HuH-7.5 (cell line): Measurements from ENCODE around the gene MYH4.

Source experiments
- DNase-seq: peaks from one replicate; pipeline ENCODE4 v3.0.0; 2011; ENCODE audit warnings: low spot score

Gene MYH4

GRCh38 chr17:10469459-10469858 is at the start of gene MYH4:
Gene MYH4 (minus strand): TSS chr17:10469559. CDS start chr17:10466745, 2,814 bp downstream.
- DNase-seq: no peak

- DNase-seq: no peak
Observed at GRCh38 chr17:10518271-10519037, 49.1 kb upstream of the MYH4 start, which contains the start of gene MYH1. Gene MYH1 (minus strand): TSS chr17:10518542. CDS start chr17:10516642, 1,900 bp downstream.

GRCh38 chr17:10516638-10517037 is 47.3 kb upstream of the MYH4 start:
- no peak for DNase-seq

- DNase-seq: no peak
Observed at GRCh38 chr17:10516065-10516464, 46.7 kb upstream of the MYH4 start.

GRCh38 chr17:10513299-10514067 is 44.1 kb upstream of the MYH4 start:
- no peak for DNase-seq

GRCh38 chr17:10512856-10513255 is 43.5 kb upstream of the MYH4 start:
- no peak for DNase-seq

- no peak for DNase-seq
Observed at GRCh38 chr17:10499950-10500349, 30.6 kb upstream of the MYH4 start.

- no peak for DNase-seq
Observed at GRCh38 chr17:10492004-10492403, 22.6 kb upstream of the MYH4 start.

GRCh38 chr17:10482252-10482651 is 12.9 kb upstream of the MYH4 start:
- no peak for DNase-seq

GRCh38 chr17:10477701-10478100 is 8.3 kb upstream of the MYH4 start:
- no peak for DNase-seq

GRCh38 chr17:10474536-10474935 is 5.2 kb upstream of the MYH4 start:
- DNase-seq: no peak

- no peak for DNase-seq
Observed at GRCh38 chr17:10471858-10472257, 2.5 kb upstream of the MYH4 start.

- DNase-seq: no peak
Observed at GRCh38 chr17:10463402-10463801, 6.0 kb downstream of the MYH4 start.

GRCh38 chr17:10460062-10460461 is 9.3 kb downstream of the MYH4 start:
- no peak for DNase-seq

- DNase-seq: no peak
Observed at GRCh38 chr17:10458701-10459100, 10.7 kb downstream of the MYH4 start.

- DNase-seq: no peak
Observed at GRCh38 chr17:10457952-10458351, 11.4 kb downstream of the MYH4 start.

GRCh38 chr17:10447026-10447931 is 22.1 kb downstream of the MYH4 start:
- no peak for DNase-seq

GRCh38 chr17:10439816-10440215 is 29.5 kb downstream of the MYH4 start:
- no peak for DNase-seq

GRCh38 chr17:10435096-10435495 is 34.3 kb downstream of the MYH4 start:
- no peak for DNase-seq

GRCh38 chr17:10429421-10430045 is 39.8 kb downstream of the MYH4 start:
- no peak for DNase-seq

- DNase-seq: no peak
Observed at GRCh38 chr17:10428781-10429180, 40.6 kb downstream of the MYH4 start.
